NB4 (cell line): Measurements from ENCODE around the gene PAMR1.

Source experiments
- MYC ChIP-seq: IDR thresholded peaks from 2 replicates; pipeline ENCODE4 v1.6.1; 2011; ENCODE audit warnings: low read depth, low read length
- POLR2A ChIP-seq: IDR thresholded peaks from 2 replicates; pipeline ENCODE4 v1.6.1; 2011; ENCODE audit warnings: mild to moderate bottlenecking; ENCODE audit not compliant: insufficient read length; ENCODE audit errors: extremely low read depth
- TF ChIP-seq, protein P1 (sequence below): IDR thresholded peaks from one replicate; pipeline ENCODE4 v1.5.1; 2012; ENCODE audit warnings: low read depth, low read length

- TF ChIP-seq, protein P1, sequence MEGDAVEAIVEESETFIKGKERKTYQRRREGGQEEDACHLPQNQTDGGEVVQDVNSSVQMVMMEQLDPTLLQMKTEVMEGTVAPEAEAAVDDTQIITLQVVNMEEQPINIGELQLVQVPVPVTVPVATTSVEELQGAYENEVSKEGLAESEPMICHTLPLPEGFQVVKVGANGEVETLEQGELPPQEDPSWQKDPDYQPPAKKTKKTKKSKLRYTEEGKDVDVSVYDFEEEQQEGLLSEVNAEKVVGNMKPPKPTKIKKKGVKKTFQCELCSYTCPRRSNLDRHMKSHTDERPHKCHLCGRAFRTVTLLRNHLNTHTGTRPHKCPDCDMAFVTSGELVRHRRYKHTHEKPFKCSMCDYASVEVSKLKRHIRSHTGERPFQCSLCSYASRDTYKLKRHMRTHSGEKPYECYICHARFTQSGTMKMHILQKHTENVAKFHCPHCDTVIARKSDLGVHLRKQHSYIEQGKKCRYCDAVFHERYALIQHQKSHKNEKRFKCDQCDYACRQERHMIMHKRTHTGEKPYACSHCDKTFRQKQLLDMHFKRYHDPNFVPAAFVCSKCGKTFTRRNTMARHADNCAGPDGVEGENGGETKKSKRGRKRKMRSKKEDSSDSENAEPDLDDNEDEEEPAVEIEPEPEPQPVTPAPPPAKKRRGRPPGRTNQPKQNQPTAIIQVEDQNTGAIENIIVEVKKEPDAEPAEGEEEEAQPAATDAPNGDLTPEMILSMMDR: no peak
- no peak for TF ChIP-seq POLR2A
- TF ChIP-seq MYC: no peak
Measured at GRCh38 chr11:35549787-35550186, 24.4 kb upstream of the PAMR1 start.
